Measurements from ENCODE around the gene PPIA. TPM values are rescaled to one million over a fixed set of nuclear protein-coding genes. Genes with fewer than 3 reads are reported as not detected.

Gene PPIA
- polyA plus RNA-seq, 2 of the 4 experiments (the other 2 are of a cell fraction), result 5,366 to 6,488 TPM

DNA sequence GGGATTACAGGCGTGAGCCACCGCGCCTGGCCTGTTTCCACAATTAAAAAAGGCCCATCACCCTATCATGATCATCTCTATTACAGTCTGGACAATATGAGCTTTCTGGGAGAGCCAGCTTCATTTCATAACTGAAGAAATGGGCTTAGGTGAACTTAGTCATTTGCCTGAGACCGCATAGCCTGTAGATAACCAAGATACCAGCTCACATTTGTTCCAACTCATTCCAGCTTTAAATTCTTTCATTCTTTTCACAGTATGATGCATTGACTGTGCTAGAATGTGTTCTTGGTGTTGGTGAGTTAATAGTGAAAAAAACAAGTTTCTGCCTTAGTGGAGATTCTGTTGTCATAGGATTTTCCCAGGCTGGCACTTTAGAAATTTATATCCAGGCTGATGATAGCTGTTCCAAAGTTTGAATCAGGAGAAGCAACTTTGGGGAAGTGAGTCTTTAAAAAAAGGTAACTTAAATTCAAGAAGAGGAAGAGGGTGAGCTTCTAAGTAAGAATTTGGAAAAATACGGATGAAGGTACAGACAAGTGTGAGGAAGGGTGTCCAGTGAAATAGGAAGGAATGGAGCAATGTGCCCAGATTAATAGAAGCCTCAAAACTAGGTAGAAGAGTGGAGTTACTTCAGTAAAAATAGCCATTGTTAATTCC lies 53.5 kb downstream of the PPIA start:
- Histone ChIP-seq H3K4me2 (no peak overlapping the region), H3K4me3 (no peak overlapping the region), H3K27ac (no peak overlapping the region), H3K9me3 (no peaks in the 10 kb centered on the region), H3K4me1 (peaks cover 14% of the 10 kb centered on the region)
- no peak for ATAC-seq
- ChIA-PET CTCF (interaction anchor here (1.8 to 5.3 kb wide), 3 partner anchors 35 to 286 kb away, joined by 4 to 29 read pairs (median 5); partner anchors contain the start of gene PURB), POLR2A (interaction anchor here (3.2 kb wide), 1 partner anchor 262 kb away, joined by 11 read pairs; the partner anchor contains the start of gene TBRG4)
- FAIRE-seq, result no peak
- DNase-seq (ENCODE audit: low read depth in 1 of 2, low spot score in 1 of 2), result no peak
- TF ChIP-seq ESRRA (IDR thresholded peaks at IDR 0.05; ENCODE audit: borderline replicate concordance, low read length), result no peak
- no peak for TF ChIP-seq GATA3 (IDR thresholded peaks at IDR 0.05; ENCODE audit: borderline replicate concordance)
- TF ChIP-seq, protein P1, sequence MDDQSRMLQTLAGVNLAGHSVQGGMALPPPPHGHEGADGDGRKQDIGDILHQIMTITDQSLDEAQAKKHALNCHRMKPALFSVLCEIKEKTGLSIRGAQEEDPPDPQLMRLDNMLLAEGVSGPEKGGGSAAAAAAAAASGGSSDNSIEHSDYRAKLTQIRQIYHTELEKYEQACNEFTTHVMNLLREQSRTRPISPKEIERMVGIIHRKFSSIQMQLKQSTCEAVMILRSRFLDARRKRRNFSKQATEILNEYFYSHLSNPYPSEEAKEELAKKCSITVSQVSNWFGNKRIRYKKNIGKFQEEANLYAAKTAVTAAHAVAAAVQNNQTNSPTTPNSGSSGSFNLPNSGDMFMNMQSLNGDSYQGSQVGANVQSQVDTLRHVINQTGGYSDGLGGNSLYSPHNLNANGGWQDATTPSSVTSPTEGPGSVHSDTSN (IDR thresholded peaks at IDR 0.05), result no peak
- TF ChIP-seq MYC (IDR thresholded peaks at IDR 0.05; ENCODE audit: borderline replicate concordance, low read length), result no peak
- no peak for TF ChIP-seq RNF2 (IDR thresholded peaks at IDR 0.05; ENCODE audit: borderline replicate concordance, low read depth)
- TF ChIP-seq KDM5A (IDR thresholded peaks at IDR 0.05), result no peak
- TF ChIP-seq ZSCAN20 (CRISPR knock-in tag; IDR thresholded peaks at IDR 0.05), result no peak
- no peak for TF ChIP-seq HEYL (CRISPR knock-in tag; IDR thresholded peaks at IDR 0.05)
- TF ChIP-seq POLR2A (IDR thresholded peaks at IDR 0.05; ENCODE audit: low read length), result no peak
- TF ChIP-seq NR3C1 (IDR thresholded peaks at IDR 0.05), result no peak
- no peak for TF ChIP-seq ZFP36 (IDR thresholded peaks at IDR 0.05; ENCODE audit: borderline replicate concordance, partially characterized antibody)
- TF ChIP-seq ZC3H11A (IDR thresholded peaks at IDR 0.05), result no peak
- TF ChIP-seq PHF8 (IDR thresholded peaks at IDR 0.05; ENCODE audit: borderline replicate concordance, low read depth), result no peak
- TF ChIP-seq RARB (CRISPR knock-in tag; IDR thresholded peaks at IDR 0.05), result no peak
- TF ChIP-seq, protein P2, sequence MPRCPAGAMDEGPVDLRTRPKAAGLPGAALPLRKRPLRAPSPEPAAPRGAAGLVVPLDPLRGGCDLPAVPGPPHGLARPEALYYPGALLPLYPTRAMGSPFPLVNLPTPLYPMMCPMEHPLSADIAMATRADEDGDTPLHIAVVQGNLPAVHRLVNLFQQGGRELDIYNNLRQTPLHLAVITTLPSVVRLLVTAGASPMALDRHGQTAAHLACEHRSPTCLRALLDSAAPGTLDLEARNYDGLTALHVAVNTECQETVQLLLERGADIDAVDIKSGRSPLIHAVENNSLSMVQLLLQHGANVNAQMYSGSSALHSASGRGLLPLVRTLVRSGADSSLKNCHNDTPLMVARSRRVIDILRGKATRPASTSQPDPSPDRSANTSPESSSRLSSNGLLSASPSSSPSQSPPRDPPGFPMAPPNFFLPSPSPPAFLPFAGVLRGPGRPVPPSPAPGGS (IDR thresholded peaks at IDR 0.05), result no peak
- TF ChIP-seq, protein P3, sequence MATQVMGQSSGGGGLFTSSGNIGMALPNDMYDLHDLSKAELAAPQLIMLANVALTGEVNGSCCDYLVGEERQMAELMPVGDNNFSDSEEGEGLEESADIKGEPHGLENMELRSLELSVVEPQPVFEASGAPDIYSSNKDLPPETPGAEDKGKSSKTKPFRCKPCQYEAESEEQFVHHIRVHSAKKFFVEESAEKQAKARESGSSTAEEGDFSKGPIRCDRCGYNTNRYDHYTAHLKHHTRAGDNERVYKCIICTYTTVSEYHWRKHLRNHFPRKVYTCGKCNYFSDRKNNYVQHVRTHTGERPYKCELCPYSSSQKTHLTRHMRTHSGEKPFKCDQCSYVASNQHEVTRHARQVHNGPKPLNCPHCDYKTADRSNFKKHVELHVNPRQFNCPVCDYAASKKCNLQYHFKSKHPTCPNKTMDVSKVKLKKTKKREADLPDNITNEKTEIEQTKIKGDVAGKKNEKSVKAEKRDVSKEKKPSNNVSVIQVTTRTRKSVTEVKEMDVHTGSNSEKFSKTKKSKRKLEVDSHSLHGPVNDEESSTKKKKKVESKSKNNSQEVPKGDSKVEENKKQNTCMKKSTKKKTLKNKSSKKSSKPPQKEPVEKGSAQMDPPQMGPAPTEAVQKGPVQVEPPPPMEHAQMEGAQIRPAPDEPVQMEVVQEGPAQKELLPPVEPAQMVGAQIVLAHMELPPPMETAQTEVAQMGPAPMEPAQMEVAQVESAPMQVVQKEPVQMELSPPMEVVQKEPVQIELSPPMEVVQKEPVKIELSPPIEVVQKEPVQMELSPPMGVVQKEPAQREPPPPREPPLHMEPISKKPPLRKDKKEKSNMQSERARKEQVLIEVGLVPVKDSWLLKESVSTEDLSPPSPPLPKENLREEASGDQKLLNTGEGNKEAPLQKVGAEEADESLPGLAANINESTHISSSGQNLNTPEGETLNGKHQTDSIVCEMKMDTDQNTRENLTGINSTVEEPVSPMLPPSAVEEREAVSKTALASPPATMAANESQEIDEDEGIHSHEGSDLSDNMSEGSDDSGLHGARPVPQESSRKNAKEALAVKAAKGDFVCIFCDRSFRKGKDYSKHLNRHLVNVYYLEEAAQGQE (IDR thresholded peaks at IDR 0.05), result no peak
- TF ChIP-seq JUN (IDR thresholded peaks at IDR 0.05), result no peak
- TF ChIP-seq JUNB (IDR thresholded peaks at IDR 0.05), result no peak
- TF ChIP-seq, protein P4, sequence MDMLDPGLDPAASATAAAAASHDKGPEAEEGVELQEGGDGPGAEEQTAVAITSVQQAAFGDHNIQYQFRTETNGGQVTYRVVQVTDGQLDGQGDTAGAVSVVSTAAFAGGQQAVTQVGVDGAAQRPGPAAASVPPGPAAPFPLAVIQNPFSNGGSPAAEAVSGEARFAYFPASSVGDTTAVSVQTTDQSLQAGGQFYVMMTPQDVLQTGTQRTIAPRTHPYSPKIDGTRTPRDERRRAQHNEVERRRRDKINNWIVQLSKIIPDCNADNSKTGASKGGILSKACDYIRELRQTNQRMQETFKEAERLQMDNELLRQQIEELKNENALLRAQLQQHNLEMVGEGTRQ (IDR thresholded peaks at IDR 0.05), result no peak
- 89% methylated on average over 5 of the region's 5 CpGs for WGBS (ENCODE audit: missing lambda C conversion rate)

DNA sequence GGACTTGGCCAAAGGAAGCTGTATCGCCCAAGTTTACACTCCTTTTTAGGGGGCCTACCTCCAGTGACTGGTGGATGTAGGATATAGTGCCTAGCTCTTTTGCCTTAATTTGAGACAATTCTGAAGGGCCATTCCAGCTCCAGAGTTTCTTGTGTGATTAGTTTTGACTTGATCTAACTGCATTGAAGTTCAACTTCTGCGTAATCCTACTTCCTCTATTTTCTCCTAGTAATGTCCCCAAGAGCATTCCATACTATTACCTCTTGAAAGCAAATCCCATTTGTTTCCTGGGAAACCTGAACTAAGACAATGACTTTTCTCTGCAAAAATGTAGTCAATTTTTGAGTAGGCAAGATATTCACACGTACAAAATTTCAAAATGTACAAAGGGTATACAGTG lies 56.1 kb downstream of the PPIA start:
- TF ChIP-seq TP53 (CRISPR knock-in tag; IDR thresholded peaks at IDR 0.05) (no peak), KDM1A (IDR thresholded peaks at IDR 0.05; ENCODE audit: low read depth) (no peak), RAD21 (conservative IDR thresholded peaks at IDR 0.05 in 1 of 2, IDR thresholded peaks at IDR 0.05 in 1 of 2) (no peak), EP300 (IDR thresholded peaks at IDR 0.05) (no peak), RNF2 (IDR thresholded peaks at IDR 0.05; ENCODE audit: borderline replicate concordance, low read depth) (no peak), ESRRA (IDR thresholded peaks at IDR 0.05; ENCODE audit: borderline replicate concordance, low read length) (no peak), SREBF2 (IDR thresholded peaks at IDR 0.05) (no peak)
- TF ChIP-seq, protein P4 (IDR thresholded peaks at IDR 0.05), result no peak
- WGBS (ENCODE audit: missing lambda C conversion rate), result 91% methylated on average over 3 of the region's 3 CpGs
- Histone ChIP-seq H3K4me3 (no peak overlapping the region), H3K4me2 (no peak overlapping the region), H3K9me3 (no peaks in the 10 kb centered on the region), H3K27ac (no peak overlapping the region), H3K4me1 (peaks cover 7% of the 10 kb centered on the region)
- ChIA-PET CTCF (interaction anchor here (0.9 to 1.4 kb wide), 2 partner anchors 70 to 284 kb away, joined by 3 to 5 read pairs; no protein-coding TSS in a partner anchor), POLR2A (no interaction called here)
- DNase-seq (ENCODE audit: low read depth in 1 of 2, low spot score in 1 of 2) (no peak), ATAC-seq (no peak), FAIRE-seq (no peak)
